Liver (tissue), 9 donors: ENCODE results near the gene PARVG. TPM values are rescaled to one million over a fixed set of nuclear protein-coding genes. Genes with fewer than 3 reads are reported as not detected.

Source experiments
- DNase-seq: peaks from one replicate; pipeline ENCODE4 v3.0.0-alpha.2; 2017; ENCODE audit warnings: low spot score
- H3K27ac ChIP-seq, 2 donors: one replicate each; pipeline ENCODE4 v1.7.0; 2013; ENCODE audit warnings: inconsistent platforms in 2 of 2, low read length in 2 of 2, control low read depth in 1 of 2, low read depth in 1 of 2, mild to moderate bottlenecking in 1 of 2
- H3K27me3 ChIP-seq, 4 donors: one replicate each; pipeline versions ENCODE4 v1.6.1 to v1.7.0; 2013; ENCODE audit warnings: low read length in 3 of 4, inconsistent platforms in 1 of 4, mild to moderate bottlenecking in 1 of 4, moderate library complexity in 1 of 4; ENCODE audit not compliant: control insufficient read depth in 4 of 4, insufficient read depth in 4 of 4
- H3K36me3 ChIP-seq, 4 donors: one replicate each; pipeline versions ENCODE4 v1.6.1 to v1.7.0; 2013; ENCODE audit warnings: low read length in 3 of 4, mild to moderate bottlenecking in 3 of 4, low read depth in 1 of 4, moderate library complexity in 1 of 4; ENCODE audit not compliant: control insufficient read depth in 4 of 4, insufficient read depth in 3 of 4
- H3K4me1 ChIP-seq, 4 donors: one replicate each; pipeline versions ENCODE4 v1.6.1 to v1.7.0; 2013; ENCODE audit warnings: low read length in 3 of 4, mild to moderate bottlenecking in 3 of 4, moderate library complexity in 1 of 4; ENCODE audit not compliant: control insufficient read depth in 4 of 4, insufficient read depth in 4 of 4
- H3K4me3 ChIP-seq, 3 donors: one replicate each; pipeline versions ENCODE4 v1.6.1 to v1.7.0; 2013; ENCODE audit warnings: low read length in 3 of 3, control low read depth in 1 of 3, low read depth in 1 of 3, mild to moderate bottlenecking in 1 of 3
- H3K9ac ChIP-seq, 2 donors: one replicate each; pipeline ENCODE4 v1.7.0; 2013; ENCODE audit warnings: low read length in 2 of 2, mild to moderate bottlenecking in 2 of 2, moderate library complexity in 2 of 2, control low read depth in 1 of 2, low read depth in 1 of 2
- H3K9me3 ChIP-seq, 4 donors: one replicate each; pipeline versions ENCODE4 v1.6.1 to v1.7.0; 2013; ENCODE audit warnings: low read length in 3 of 4; ENCODE audit not compliant: control insufficient read depth in 4 of 4
- ATF3 ChIP-seq: IDR thresholded peaks from 2 replicates; pipeline ENCODE4 v1.6.1; 2016; ENCODE audit warnings: antibody characterized with exemption
- CTCF ChIP-seq: fragments of 150-350 bp; IDR thresholded peaks from 2 replicates; pipeline ENCODE4 v1.5.1; 2017; ENCODE audit warnings: improper control_type of control experiment, low read depth, low read length; ENCODE audit not compliant: missing input control
- EGR1 ChIP-seq, 2 donors: IDR thresholded peaks; 2 replicates each; pipeline ENCODE4 v1.6.1; 2016 to 2018; ENCODE audit warnings: antibody characterized with exemption in 2 of 2, low read depth in 2 of 2
- FOXA2 ChIP-seq: IDR thresholded peaks from 2 replicates; pipeline ENCODE4 v1.6.1; 2016; ENCODE audit warnings: antibody characterized with exemption
- HNF4A ChIP-seq, 2 donors: conservative IDR thresholded peaks; 2 replicates each; pipeline ENCODE4 v1.6.1; 2016; ENCODE audit warnings: antibody characterized with exemption in 2 of 2, mild to moderate bottlenecking in 2 of 2
- HNF4G ChIP-seq: IDR thresholded peaks from 2 replicates; pipeline ENCODE4 v1.6.1; 2016; ENCODE audit warnings: antibody characterized with exemption
- JUND ChIP-seq, 2 donors: IDR thresholded peaks; 2 replicates each; pipeline ENCODE4 v1.6.1; 2016; ENCODE audit warnings: antibody characterized with exemption in 2 of 2
- MAX ChIP-seq: IDR thresholded peaks from 2 replicates; pipeline ENCODE4 v1.6.1; 2016; ENCODE audit warnings: antibody characterized with exemption
- RAD21 ChIP-seq, 2 donors: IDR thresholded peaks; 2 replicates each; pipeline ENCODE4 v1.6.1; 2016; ENCODE audit warnings: antibody characterized with exemption in 2 of 2, mild to moderate bottlenecking in 2 of 2
- REST ChIP-seq: IDR thresholded peaks from 2 replicates; pipeline ENCODE4 v1.6.1; 2016; ENCODE audit warnings: antibody characterized with exemption, mild to moderate bottlenecking
- RXRA ChIP-seq, 2 donors: IDR thresholded peaks; 2 replicates each; pipeline ENCODE4 v1.6.1; 2017 to 2018; ENCODE audit warnings: antibody characterized with exemption in 2 of 2, mild to moderate bottlenecking in 1 of 2
- SP1 ChIP-seq: IDR thresholded peaks from 2 replicates; pipeline ENCODE4 v1.6.1; 2018; ENCODE audit warnings: antibody characterized with exemption, mild to moderate bottlenecking
- TAF1 ChIP-seq: conservative IDR thresholded peaks from 2 replicates; pipeline ENCODE4 v1.6.1; 2016; ENCODE audit warnings: antibody characterized with exemption, mild to moderate bottlenecking
- YY1 ChIP-seq: IDR thresholded peaks from 2 replicates; pipeline ENCODE4 v1.6.1; 2016; ENCODE audit warnings: antibody characterized with exemption, mild to moderate bottlenecking
- ZBTB33 ChIP-seq: IDR thresholded peaks from 2 replicates; pipeline ENCODE4 v1.6.1; 2016; ENCODE audit warnings: antibody characterized with exemption
- WGBS: extraction: QIAGEN DNeasy Blood & Tissue Kit; methylation state at CpG from one replicate; pipeline ENCODE4 v1.1.7; 2013; 5-methylcytosine and 5-hydroxymethylcytosine counted together
- polyA plus RNA-seq, 2 donors: library from polyadenylated mRNA; stranded (reverse) in 1 of 2; unstranded in 1 of 2; fragments of 200-250 nt in 1 of 2; fragments of >200 nt in 1 of 2; fragmentation: Nextera tagmentation in 1 of 2; extraction: Ambion mirVana in 1 of 2; gene quantifications; one replicate each; pipeline versions ENCODE4 v1.2.1 to v1.2.3, GENCODE V29; 2013 to 2015
- total RNA-seq, 2 donors: library from RNA; depleted of rRNA; stranded (reverse); fragments of >200 nt; gene quantifications; one replicate each; pipeline ENCODE4 v1.2.3, GENCODE V29; 2014
- donor health status: healthy.
- donor health status: healthy.
- donor health status: healthy.
- donor health status: healthy.
- donor health status: healthy.

PARVG gene
- total and polyA plus RNA-seq, 4 donors: 4.0 to 12.1 (median 6.6) TPM

GRCh38 chr22:44220727-44221680, 40.3 kb downstream of the PARVG start:
- peaks cover 0 to 4% (median 1%) of the 10 kb centered on the region in 4 donors for H3K9me3 ChIP-seq
- no peak for DNase-seq
- H3K4me3 ChIP-seq: no peak overlapping the region
- no peaks in the 10 kb centered on the region for H3K4me1 ChIP-seq
- TF ChIP-seq FOXA2: no peak
- TF ChIP-seq EGR1 (IDR thresholded peaks at IDR 0.05; ENCODE audit: low read depth in 2 of 2): no peak
- no peak for TF ChIP-seq ATF3
- no peak for TF ChIP-seq REST
- TF ChIP-seq SP1: no peak
- no peak for TF ChIP-seq HNF4A (conservative IDR thresholded peaks at IDR 0.05)
- TF ChIP-seq HNF4G: no peak
- no peak for TF ChIP-seq RXRA (IDR thresholded peaks at IDR 0.05)
- TF ChIP-seq CTCF: no peak
- no peak for TF ChIP-seq JUND (IDR thresholded peaks at IDR 0.05)
- TF ChIP-seq MAX: no peak
- TF ChIP-seq TAF1: no peak
- no peak for TF ChIP-seq RAD21 (IDR thresholded peaks at IDR 0.05)
- no peak overlapping the region for H3K27ac ChIP-seq
- 76% methylated on average over 23 of the region's 23 CpGs for WGBS
- no peak overlapping the region for H3K9ac ChIP-seq
- H3K36me3 ChIP-seq: no peaks in the 10 kb centered on the region
- H3K27me3 ChIP-seq: peaks cover 0 to 5% (median 0%) of the 10 kb centered on the region in 4 donors

- Histone ChIP-seq H3K4me1 (no peaks in the 10 kb centered on the region), H3K9me3 (peaks cover 0 to 4% (median 1%) of the 10 kb centered on the region in 4 donors), H3K27ac (no peak overlapping the region), H3K36me3 (no peaks in the 10 kb centered on the region), H3K4me3 (no peak overlapping the region), H3K27me3 (peaks cover 0 to 5% (median 0%) of the 10 kb centered on the region in 4 donors), H3K9ac (no peak overlapping the region)
- TF ChIP-seq REST (no peak), HNF4A (conservative IDR thresholded peaks at IDR 0.05) (no peak), ZBTB33 (no peak), RAD21 (IDR thresholded peaks at IDR 0.05) (no peak), EGR1 (IDR thresholded peaks at IDR 0.05; ENCODE audit: low read depth in 2 of 2) (no peak), YY1 (no peak), ATF3 (no peak), JUND (IDR thresholded peaks at IDR 0.05) (no peak)
- no peak for DNase-seq
- WGBS: 83% methylated on average over 11 of the region's 11 CpGs
Measured at GRCh38 chr22:44221710-44222475, 41.2 kb downstream of the PARVG start.
